MM.1S (cell line): Measurements from ENCODE around the gene ZNF552.
"Not testable (repeated sequence)": the region's sequence is repeated elsewhere in the genome, so short reads cannot be mapped to it uniquely, and the experiment has no call there.

Experiments
- DNase-seq: peaks from one replicate; pipeline ENCODE4 v3.0.0-alpha.2; 2015
- H2AFZ ChIP-seq: fragments of 300-600 bp; sonication (generic); 2 replicates; pipeline ENCODE4 v1.6.0; 2016; ENCODE audit warnings: antibody characterized with exemption, low read length
- H3F3A ChIP-seq: fragments of 300-600 bp; sonication (generic); 2 replicates; pipeline ENCODE4 v1.6.1; 2016; ENCODE audit warnings: mild to moderate bottlenecking, antibody characterized with exemption, low read length, moderate library complexity, mixed read lengths; ENCODE audit not compliant: insufficient read depth
- H3K27ac ChIP-seq: fragments of 300-600 bp; sonication (generic); 2 replicates; pipeline ENCODE4 v1.5.1; 2016; ENCODE audit warnings: mild to moderate bottlenecking, low read length
- H3K27me3 ChIP-seq: fragments of 300-600 bp; sonication (generic); replicated peaks from 2 replicates; pipeline ENCODE4 v1.6.0; 2016; ENCODE audit warnings: low read length; ENCODE audit not compliant: insufficient read depth
- H3K36me3 ChIP-seq: fragments of 300-600 bp; sonication (generic); replicated peaks from 2 replicates; pipeline ENCODE4 v1.6.1; 2016; ENCODE audit warnings: mild to moderate bottlenecking, low read length, mixed read lengths; ENCODE audit not compliant: insufficient read depth
- H3K4me1 ChIP-seq: fragments of 300-600 bp; sonication (generic); 2 replicates; pipeline ENCODE4 v1.6.1; 2016; ENCODE audit warnings: low read length, mixed read lengths
- H3K4me2 ChIP-seq: fragments of 300-600 bp; sonication (generic); 2 replicates; pipeline ENCODE4 v1.6.0; 2016; ENCODE audit warnings: low read depth, low read length
- H3K4me3 ChIP-seq: fragments of 300-600 bp; sonication (generic); 2 replicates; pipeline ENCODE4 v1.5.1; 2016; ENCODE audit warnings: low read length, mixed read lengths
- H3K79me2 ChIP-seq: fragments of 300-600 bp; sonication (generic); 2 replicates; pipeline ENCODE4 v1.6.1; 2016; ENCODE audit warnings: mixed run types, low read length, mixed read lengths
- H3K9ac ChIP-seq: fragments of 300-600 bp; sonication (generic); 2 replicates; pipeline ENCODE4 v1.6.1; 2016; ENCODE audit warnings: low read length, mixed read lengths
- H3K9me2 ChIP-seq: fragments of 300-600 bp; sonication (generic); replicated peaks from 2 replicates; pipeline ENCODE4 v1.6.1; 2016; ENCODE audit warnings: mild to moderate bottlenecking, low read length, mixed read lengths; ENCODE audit not compliant: insufficient read depth
- H3K9me3 ChIP-seq: fragments of 300-600 bp; sonication (generic); replicated peaks from 2 replicates; pipeline ENCODE4 v1.6.1; 2016; ENCODE audit warnings: mild to moderate bottlenecking, low read length, mixed read lengths; ENCODE audit not compliant: insufficient read depth
- H4K20me1 ChIP-seq: fragments of 300-600 bp; sonication (generic); 2 replicates; pipeline ENCODE4 v1.6.1; 2016; ENCODE audit warnings: mild to moderate bottlenecking, low read length, moderate library complexity, mixed read lengths; ENCODE audit not compliant: insufficient read depth
- CTCF ChIP-seq: fragments of 300-600 bp; sonication (generic); IDR thresholded peaks from 2 replicates; pipeline ENCODE4 v1.5.1; 2016; ENCODE audit warnings: antibody characterized with exemption, low read length, mixed read lengths
- EZH2 ChIP-seq: fragments of 300-600 bp; sonication (generic); optimal IDR thresholded peaks from 2 replicates; pipeline ENCODE3; 2017; ENCODE audit warnings: low read depth, mild to moderate bottlenecking, antibody characterized with exemption, low read length, mixed read lengths
- EZH2phosphoT487 ChIP-seq: fragments of 300-600 bp; sonication (generic); IDR thresholded peaks from 2 replicates; pipeline ENCODE4 v1.6.1; 2018; ENCODE audit warnings: antibody characterized with exemption, low read length

The ZNF552 gene

GRCh38 chr19:57813919-57814504 is 701 bp downstream of the ZNF552 start:
- H3K27me3 ChIP-seq: no peaks in the 10 kb centered on the region
- H3K9me2 ChIP-seq: no peaks in the 10 kb centered on the region
- no peaks in the 10 kb centered on the region for H3F3A ChIP-seq
- no peak for TF ChIP-seq CTCF
- no peak for TF ChIP-seq EZH2phosphoT487
- TF ChIP-seq EZH2: no peak
- H3K4me2 ChIP-seq: peak overlapping the region; percentile 82
- H3K4me1 ChIP-seq: no peaks in the 10 kb centered on the region
- H3K79me2 ChIP-seq: peaks cover 13% of the 10 kb centered on the region
- peak overlapping the region; percentile 35; the same call in 1 of the 2 replicates for H3K27ac ChIP-seq
- peak overlapping the region; percentile 90 for H2AFZ ChIP-seq
- no peaks in the 10 kb centered on the region for H3K36me3 ChIP-seq
- H3K4me3 ChIP-seq: peak overlapping the region; percentile 91
- H3K9ac ChIP-seq: peak overlapping the region; percentile 82
- H3K9me3 ChIP-seq: no peaks in the 10 kb centered on the region
- no peaks in the 10 kb centered on the region for H4K20me1 ChIP-seq
- no peak for DNase-seq

GRCh38 chr19:57812975-57813820 is 1.5 kb downstream of the ZNF552 start:
- H3K9me3 ChIP-seq, H3F3A ChIP-seq, H3K9me2 ChIP-seq, H2AFZ ChIP-seq, H3K4me2 ChIP-seq, H3K27ac ChIP-seq, H4K20me1 ChIP-seq, H3K36me3 ChIP-seq, H3K9ac ChIP-seq, H3K4me3 ChIP-seq, H3K27me3 ChIP-seq, H3K4me1 ChIP-seq, DNase-seq: not testable (repeated sequence)
- H3K79me2 ChIP-seq: peaks cover 13% of the 10 kb centered on the region

- H4K20me1 ChIP-seq: no peaks in the 10 kb centered on the region
- no peak for DNase-seq
- H3K79me2 ChIP-seq: peaks cover 13% of the 10 kb centered on the region
- H3F3A ChIP-seq: no peaks in the 10 kb centered on the region
- no peak overlapping the region for H3K4me3 ChIP-seq
- no peaks in the 10 kb centered on the region for H3K27me3 ChIP-seq
- TF ChIP-seq EZH2phosphoT487: no peak
- TF ChIP-seq CTCF: no peak
- no peak for TF ChIP-seq EZH2
- no peak overlapping the region for H2AFZ ChIP-seq
- H3K36me3 ChIP-seq: 0 out of 2 replicates have a peak, but pooled peaks cover 4% of the 10 kb centered on the region
- H3K9me2 ChIP-seq: no peaks in the 10 kb centered on the region
- H3K27ac ChIP-seq: no peak overlapping the region
- H3K4me2 ChIP-seq: no peak overlapping the region
- no peak overlapping the region for H3K9ac ChIP-seq
- H3K9me3 ChIP-seq: no peaks in the 10 kb centered on the region
- H3K4me1 ChIP-seq: no peaks in the 10 kb centered on the region
These were observed 2.5 kb downstream of the ZNF552 start for GRCh38 chr19:57812226-57812625.

GRCh38 chr19:57810410-57811295 is 4.1 kb downstream of the ZNF552 start:
- H3K9ac ChIP-seq, H3K4me3 ChIP-seq, H4K20me1 ChIP-seq, H3K27ac ChIP-seq, H3K9me3 ChIP-seq, H3K27me3 ChIP-seq, H3K4me1 ChIP-seq, H3F3A ChIP-seq, H2AFZ ChIP-seq, H3K36me3 ChIP-seq, H3K4me2 ChIP-seq, H3K9me2 ChIP-seq, DNase-seq: not testable (repeated sequence)
- H3K79me2 ChIP-seq: peaks cover 15% of the 10 kb centered on the region
